Measurements from ENCODE around the gene CTNNA3.

The CTNNA3 gene

GRCh38 chr10:66786709-66787108 lies 909.3 kb downstream of the CTNNA3 start:
- DNase-seq: no peak

- DNase-seq: no peak
These were observed 911.2 kb downstream of the CTNNA3 start for GRCh38 chr10:66784770-66785169.

- DNase-seq: no peak
These were observed 912.7 kb downstream of the CTNNA3 start for GRCh38 chr10:66783316-66783715.

GRCh38 chr10:66782776-66783175 lies 913.2 kb downstream of the CTNNA3 start:
- no peak for DNase-seq

GRCh38 chr10:66782144-66782543 lies 913.9 kb downstream of the CTNNA3 start:
- no peak for DNase-seq

GRCh38 chr10:66780796-66781195 lies 915.2 kb downstream of the CTNNA3 start:
- no peak for DNase-seq

GRCh38 chr10:66778351-66778750 lies 917.6 kb downstream of the CTNNA3 start:
- DNase-seq: no peak

- no peak for DNase-seq
These were observed 918.3 kb downstream of the CTNNA3 start for GRCh38 chr10:66777665-66778064.

- no peak for DNase-seq
These were observed 922.5 kb downstream of the CTNNA3 start for GRCh38 chr10:66773472-66773817.

- DNase-seq: no peak
These were observed 923.2 kb downstream of the CTNNA3 start for GRCh38 chr10:66772548-66773471.

- DNase-seq: no peak
These were observed 928.3 kb downstream of the CTNNA3 start for GRCh38 chr10:66767707-66768106.

GRCh38 chr10:66762218-66762729 lies 933.7 kb downstream of the CTNNA3 start:
- no peak for DNase-seq

- no peak for DNase-seq
These were observed 935.1 kb downstream of the CTNNA3 start for GRCh38 chr10:66760941-66761340.

- DNase-seq: no peak
These were observed 940.5 kb downstream of the CTNNA3 start for GRCh38 chr10:66755474-66755873.

- DNase-seq: no peak
These were observed 943.3 kb downstream of the CTNNA3 start for GRCh38 chr10:66752714-66753113.

- DNase-seq: no peak
These were observed 947.8 kb downstream of the CTNNA3 start for GRCh38 chr10:66748217-66748616.

- DNase-seq: no peak
These were observed 948.5 kb downstream of the CTNNA3 start for GRCh38 chr10:66747451-66747850.

GRCh38 chr10:66746711-66747110 lies 949.3 kb downstream of the CTNNA3 start:
- DNase-seq: no peak

- DNase-seq: no peak
These were observed 949.7 kb downstream of the CTNNA3 start for GRCh38 chr10:66746246-66746645.

- no peak for DNase-seq
These were observed 951.1 kb downstream of the CTNNA3 start for GRCh38 chr10:66744915-66745314.

GRCh38 chr10:66737241-66737640 lies 958.8 kb downstream of the CTNNA3 start:
- DNase-seq: no peak

GRCh38 chr10:66723608-66724400 lies 972.2 kb downstream of the CTNNA3 start:
- DNase-seq: no peak

GRCh38 chr10:66719483-66719882 lies 976.5 kb downstream of the CTNNA3 start:
- DNase-seq: no peak

Data from DMS79 (cell line).